GM18526 (cell line): Measurements from ENCODE around the gene MRI1.

ENCODE experiments used
- POLR2A ChIP-seq: IDR thresholded peaks from 3 replicates; pipeline ENCODE4 v1.6.1; 2011; ENCODE audit not compliant: insufficient read length; ENCODE audit errors: extremely low read depth

MRI1 gene

GRCh38 chr19:13764101-13764807 is at the start of gene MRI1:
Gene MRI1 (plus strand): TSS chr19:13764522. CDS start chr19:13764589, 67 bp downstream.
- peak; percentile 65 for TF ChIP-seq POLR2A

- no peak for TF ChIP-seq POLR2A
These were observed 47.1 kb upstream of the MRI1 start for GRCh38 chr19:13717194-13717643.

- no peak for TF ChIP-seq POLR2A
These were observed 45.6 kb upstream of the MRI1 start for GRCh38 chr19:13718733-13719132.

- no peak for TF ChIP-seq POLR2A
These were observed 42.2 kb upstream of the MRI1 start for GRCh38 chr19:13722146-13722545.

GRCh38 chr19:13723206-13723605 is 41.1 kb upstream of the MRI1 start:
- TF ChIP-seq POLR2A, result no peak

GRCh38 chr19:13726323-13726722 is 38.0 kb upstream of the MRI1 start:
- no peak for TF ChIP-seq POLR2A

- TF ChIP-seq POLR2A, result no peak
These were observed 36.5 kb upstream of the MRI1 start for GRCh38 chr19:13727798-13728197.

- no peak for TF ChIP-seq POLR2A
These were observed 34.5 kb upstream of the MRI1 start for GRCh38 chr19:13729859-13730258.

- TF ChIP-seq POLR2A, result peak; percentile 85
These were observed 33.0 kb upstream of the MRI1 start for GRCh38 chr19:13731147-13731964.

- no peak for TF ChIP-seq POLR2A
These were observed 32.0 kb upstream of the MRI1 start for GRCh38 chr19:13732337-13732736.

GRCh38 chr19:13734751-13735150 is 29.6 kb upstream of the MRI1 start:
- TF ChIP-seq POLR2A, result no peak

- no peak for TF ChIP-seq POLR2A
These were observed 26.2 kb upstream of the MRI1 start for GRCh38 chr19:13738073-13738472.

- TF ChIP-seq POLR2A, result no peak
These were observed 22.4 kb upstream of the MRI1 start for GRCh38 chr19:13741893-13742292.

GRCh38 chr19:13742756-13743155 is 21.6 kb upstream of the MRI1 start:
- TF ChIP-seq POLR2A, result no peak

- no peak for TF ChIP-seq POLR2A
These were observed 20.1 kb upstream of the MRI1 start for GRCh38 chr19:13744174-13744573.

GRCh38 chr19:13747098-13747453 is 17.2 kb upstream of the MRI1 start:
- no peak for TF ChIP-seq POLR2A
